BE2C (cell line): ENCODE results near the gene VWF.

Experiments used
- DNase-seq: peaks from one replicate; pipeline ENCODE4 v3.0.0-alpha.2; 2020
- H3K27me3 ChIP-seq: fragments of 250-450 bp; sonication (Bioruptor Pico); 2 replicates; pipeline ENCODE4 v1.5.1; 2020; ENCODE audit warnings: mild to moderate bottlenecking
- H3K36me3 ChIP-seq: fragments of 250-450 bp; sonication (Bioruptor Pico); 2 replicates; pipeline ENCODE4 v1.5.1; 2020; ENCODE audit warnings: mild to moderate bottlenecking
- H3K4me1 ChIP-seq: fragments of 250-450 bp; sonication (Bioruptor Pico); 2 replicates; pipeline ENCODE4 v1.5.1; 2020
- H3K4me3 ChIP-seq: 2 replicates; pipeline ENCODE4 v1.5.1; 2011; ENCODE audit warnings: low read depth, low read length
- H3K9me3 ChIP-seq: fragments of 250-450 bp; sonication (Bioruptor Pico); 2 replicates; pipeline ENCODE4 v1.5.1; 2020
- TF ChIP-seq, protein P1 (sequence below): IDR thresholded peaks from 2 replicates; pipeline ENCODE4 v1.5.1; 2012; ENCODE audit warnings: mild to moderate bottlenecking, low read depth, low read length

Gene VWF

DNA sequence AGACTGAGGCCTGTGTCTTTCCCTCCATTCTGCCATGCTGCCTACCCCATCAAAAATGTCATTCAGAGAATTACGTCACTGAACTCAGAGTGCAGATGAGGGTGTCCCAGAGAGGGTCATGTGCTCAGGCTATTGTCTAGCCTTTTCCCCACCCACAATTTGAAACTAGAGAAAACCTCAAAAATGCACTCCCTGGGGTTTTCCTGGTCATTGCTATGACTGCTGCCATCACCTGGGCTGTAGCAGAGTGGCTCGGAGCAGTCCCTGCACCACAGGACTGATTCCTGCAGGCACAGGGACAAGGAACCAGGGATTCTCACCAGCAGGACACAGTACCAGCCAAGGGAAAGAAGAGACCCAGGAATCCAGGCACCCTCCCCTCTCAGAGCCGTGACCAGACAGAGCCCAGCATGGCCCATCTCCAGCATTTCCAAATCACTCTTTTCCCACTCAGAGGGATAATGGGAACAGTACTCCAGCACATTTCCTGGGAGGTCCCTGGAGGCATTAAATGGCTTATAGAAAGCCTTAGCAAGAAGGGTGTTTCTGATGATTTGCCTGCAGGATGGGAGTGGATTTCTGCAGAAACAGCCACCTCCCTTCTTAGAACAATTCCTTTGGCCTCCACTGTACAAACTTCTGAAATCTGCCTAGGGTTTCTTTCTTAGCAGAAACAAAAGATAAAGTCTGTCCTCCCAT, 45.9 kb downstream of the VWF start:
- peaks cover 17% of the 10 kb centered on the region for H3K4me1 ChIP-seq
- H3K27me3 ChIP-seq = no peaks in the 10 kb centered on the region
- H3K36me3 ChIP-seq = no peaks in the 10 kb centered on the region
- no peaks in the 10 kb centered on the region for H3K9me3 ChIP-seq
- DNase-seq = no peak
- TF ChIP-seq, protein P1, sequence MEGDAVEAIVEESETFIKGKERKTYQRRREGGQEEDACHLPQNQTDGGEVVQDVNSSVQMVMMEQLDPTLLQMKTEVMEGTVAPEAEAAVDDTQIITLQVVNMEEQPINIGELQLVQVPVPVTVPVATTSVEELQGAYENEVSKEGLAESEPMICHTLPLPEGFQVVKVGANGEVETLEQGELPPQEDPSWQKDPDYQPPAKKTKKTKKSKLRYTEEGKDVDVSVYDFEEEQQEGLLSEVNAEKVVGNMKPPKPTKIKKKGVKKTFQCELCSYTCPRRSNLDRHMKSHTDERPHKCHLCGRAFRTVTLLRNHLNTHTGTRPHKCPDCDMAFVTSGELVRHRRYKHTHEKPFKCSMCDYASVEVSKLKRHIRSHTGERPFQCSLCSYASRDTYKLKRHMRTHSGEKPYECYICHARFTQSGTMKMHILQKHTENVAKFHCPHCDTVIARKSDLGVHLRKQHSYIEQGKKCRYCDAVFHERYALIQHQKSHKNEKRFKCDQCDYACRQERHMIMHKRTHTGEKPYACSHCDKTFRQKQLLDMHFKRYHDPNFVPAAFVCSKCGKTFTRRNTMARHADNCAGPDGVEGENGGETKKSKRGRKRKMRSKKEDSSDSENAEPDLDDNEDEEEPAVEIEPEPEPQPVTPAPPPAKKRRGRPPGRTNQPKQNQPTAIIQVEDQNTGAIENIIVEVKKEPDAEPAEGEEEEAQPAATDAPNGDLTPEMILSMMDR = no peak
- H3K4me3 ChIP-seq = no peak overlapping the region

DNA sequence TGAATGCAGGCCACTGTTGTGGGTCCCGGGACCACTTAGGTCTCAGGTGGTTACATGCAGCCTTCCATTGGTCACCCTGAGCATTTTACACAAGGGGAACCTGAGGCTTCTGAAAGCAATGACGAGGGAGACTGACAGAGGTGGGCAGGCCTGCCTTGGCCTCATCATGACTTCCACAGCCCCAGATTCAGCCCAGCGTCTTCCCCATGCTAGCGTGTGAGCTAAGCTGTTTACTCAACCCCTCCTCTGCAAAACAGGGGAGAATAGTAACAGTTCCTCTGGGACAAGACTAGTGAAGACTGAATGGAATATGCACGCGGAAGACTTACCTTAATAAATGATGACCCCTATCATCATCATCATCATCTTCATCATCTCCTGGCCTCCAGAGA, 46.8 kb downstream of the VWF start:
- H3K27me3 ChIP-seq = no peaks in the 10 kb centered on the region
- DNase-seq = no peak
- H3K4me3 ChIP-seq = no peak overlapping the region
- H3K4me1 ChIP-seq = peaks cover 9% of the 10 kb centered on the region
- H3K36me3 ChIP-seq = no peaks in the 10 kb centered on the region
- H3K9me3 ChIP-seq = no peaks in the 10 kb centered on the region
- TF ChIP-seq, protein P1 = no peak

DNA sequence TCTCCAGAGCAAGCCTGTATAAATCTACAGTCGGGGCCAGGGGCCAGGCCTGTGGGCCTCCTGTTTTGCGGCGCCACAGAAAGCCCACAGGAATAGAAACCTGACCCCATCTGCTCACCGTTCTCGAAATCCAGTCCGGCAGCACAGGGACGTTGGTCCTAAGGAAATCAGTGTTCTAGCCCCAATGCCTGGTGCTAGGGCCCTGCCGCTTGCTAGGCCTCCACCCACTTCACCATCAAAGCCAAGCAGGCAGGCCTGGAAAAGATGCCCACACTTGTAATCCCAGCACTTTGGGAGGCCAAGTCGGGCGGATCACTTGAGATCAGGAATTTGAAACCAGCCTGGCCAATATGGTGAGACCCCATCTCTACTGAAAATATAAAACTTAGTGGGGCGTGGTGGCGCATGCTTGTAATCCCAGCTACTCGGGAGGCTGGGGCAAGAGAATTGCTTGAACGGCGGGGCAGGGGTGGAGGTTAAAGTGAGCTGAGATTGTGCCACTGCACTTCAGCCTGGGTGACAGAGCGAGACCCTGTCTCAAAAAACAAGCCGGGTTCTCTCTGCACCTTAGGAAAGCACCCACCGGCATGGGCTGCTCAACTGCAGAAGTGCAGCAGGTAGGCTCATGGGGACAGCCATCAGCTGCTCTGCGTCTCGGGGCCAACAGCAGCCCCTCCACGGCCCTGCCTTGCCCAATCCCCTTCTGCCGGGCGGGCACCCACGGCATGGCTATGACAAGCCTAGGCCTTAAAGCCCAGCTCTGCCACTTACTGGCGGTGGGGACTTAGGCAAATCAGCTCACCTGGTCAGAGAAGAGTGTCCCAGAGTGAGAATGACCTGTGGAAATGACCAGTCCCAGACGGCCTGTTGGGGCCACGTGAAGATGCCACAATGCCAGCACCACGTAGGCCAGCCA, 47.4 kb downstream of the VWF start:
- H3K9me3 ChIP-seq = no peaks in the 10 kb centered on the region
- no peak overlapping the region for H3K4me3 ChIP-seq
- no peaks in the 10 kb centered on the region for H3K27me3 ChIP-seq
- peaks cover 4% of the 10 kb centered on the region for H3K4me1 ChIP-seq
- TF ChIP-seq, protein P1 = no peak
- DNase-seq = no peak
- no peaks in the 10 kb centered on the region for H3K36me3 ChIP-seq

DNA sequence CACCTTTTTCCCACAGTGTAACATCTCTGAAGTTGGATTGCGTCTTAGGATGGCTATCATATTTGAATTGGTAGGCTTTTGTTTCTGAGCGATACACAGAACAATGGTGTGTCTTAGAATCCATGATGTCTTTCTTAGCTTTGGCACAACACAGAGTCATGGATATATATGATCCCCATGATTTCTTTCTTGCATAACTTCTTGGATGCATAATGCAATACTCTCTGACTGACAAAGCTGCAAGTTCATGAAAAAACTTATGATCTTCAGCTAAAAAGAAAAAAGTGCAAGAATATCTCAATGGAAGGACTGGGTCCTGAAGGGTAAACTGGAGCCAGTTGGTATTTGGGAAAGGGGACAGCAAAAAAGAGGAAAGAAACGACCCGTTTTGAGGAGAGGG, 48.1 kb downstream of the VWF start:
- no peak overlapping the region for H3K4me3 ChIP-seq
- H3K4me1 ChIP-seq = peaks cover 4% of the 10 kb centered on the region
- TF ChIP-seq, protein P1 = no peak
- no peaks in the 10 kb centered on the region for H3K9me3 ChIP-seq
- no peaks in the 10 kb centered on the region for H3K36me3 ChIP-seq
- DNase-seq = no peak
- H3K27me3 ChIP-seq = no peaks in the 10 kb centered on the region

DNA sequence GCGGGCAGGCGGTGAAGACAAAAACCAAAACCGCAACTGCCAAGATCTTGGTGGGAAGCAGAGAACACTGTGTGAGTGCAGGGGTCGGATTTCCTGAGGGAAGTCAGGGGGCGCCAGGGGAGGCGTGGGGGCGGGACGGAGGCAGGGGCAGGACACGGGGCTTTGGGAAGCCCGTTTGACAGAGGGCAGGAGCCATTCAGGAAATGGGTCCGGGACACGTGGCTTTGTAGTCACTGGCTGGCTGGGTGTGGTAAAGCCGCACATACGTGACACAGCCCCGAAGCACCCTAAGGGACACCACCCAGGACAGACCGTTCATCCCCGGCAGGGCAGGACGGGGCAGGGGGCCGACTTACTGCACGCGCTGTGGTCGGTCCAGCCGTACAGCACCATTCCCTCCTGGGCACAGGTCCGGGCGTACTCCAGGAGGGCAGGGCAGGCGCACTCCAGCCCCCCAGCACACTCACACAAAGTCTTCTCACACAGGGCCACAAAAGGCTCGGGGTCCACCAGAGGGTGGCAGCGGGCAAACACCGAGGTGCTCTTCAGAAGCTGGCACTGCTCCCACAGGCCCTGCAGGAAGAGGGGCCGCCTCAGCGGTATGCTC, 49.4 kb downstream of the VWF start:
- Histone ChIP-seq H3K36me3 (no peaks in the 10 kb centered on the region), H3K9me3 (no peaks in the 10 kb centered on the region), H3K27me3 (no peaks in the 10 kb centered on the region), H3K4me3 (no peak overlapping the region), H3K4me1 (peaks cover 4% of the 10 kb centered on the region)
- TF ChIP-seq, protein P1 = no peak
- DNase-seq = no peak
